GM19467 (cell line): ENCODE results near the gene KCNJ8.
"Not testable (repeated sequence)": the region's sequence is repeated elsewhere in the genome, so short reads cannot be mapped to it uniquely, and the experiment has no call there.

Experiments used
- ATAC-seq: cut with Tn5 transposase; IDR thresholded peaks from one replicate; pipeline ENCODE4 v1.9.1; 2021; ENCODE audit warnings: mild to moderate bottlenecking, moderate library complexity; ENCODE audit not compliant: unreplicated experiment

KCNJ8 gene

DNA sequence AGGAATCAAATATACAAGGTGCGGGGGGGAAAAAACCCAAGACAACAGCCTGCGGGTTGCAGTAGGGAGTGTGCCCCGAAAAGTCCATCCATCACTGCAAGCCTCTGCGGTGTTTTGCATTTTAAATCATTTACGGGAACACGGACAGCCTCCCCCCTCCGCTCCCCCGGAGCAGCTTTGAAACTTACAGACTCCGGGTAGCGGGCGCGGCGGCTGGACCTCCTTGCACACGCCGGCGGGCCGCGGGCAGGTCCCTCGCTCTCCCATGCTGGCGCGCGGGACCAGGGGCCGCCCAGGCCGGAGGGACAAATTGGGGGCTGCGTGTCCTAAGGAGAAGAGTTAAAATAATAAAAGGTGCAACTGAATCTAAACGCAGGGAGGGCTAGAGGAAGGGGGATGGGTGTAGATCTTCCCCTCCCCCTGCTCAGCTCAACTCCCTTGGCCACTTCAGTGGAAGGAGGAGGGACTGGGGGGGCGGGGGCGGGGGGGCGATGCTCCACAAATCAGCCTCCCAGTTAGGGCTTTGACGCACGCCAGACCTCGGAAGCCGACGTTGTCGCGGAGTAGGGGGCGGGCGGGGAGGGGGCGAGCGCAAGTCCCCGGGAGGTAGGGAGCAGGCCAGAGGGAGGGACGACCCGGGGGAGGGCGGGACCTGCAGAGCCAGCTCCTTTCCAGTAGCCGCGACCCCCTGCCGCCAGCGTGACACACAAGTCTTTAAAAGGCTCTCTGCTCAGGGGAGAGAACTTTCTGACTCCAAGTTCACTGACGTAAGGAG, at the start of gene KCNJ8:
KCNJ8 (minus strand) TSS at position 349 of the 775 bp plus-strand sequence. CDS start 1,090 bp downstream, outside the sequence.
- no peak for ATAC-seq

DNA sequence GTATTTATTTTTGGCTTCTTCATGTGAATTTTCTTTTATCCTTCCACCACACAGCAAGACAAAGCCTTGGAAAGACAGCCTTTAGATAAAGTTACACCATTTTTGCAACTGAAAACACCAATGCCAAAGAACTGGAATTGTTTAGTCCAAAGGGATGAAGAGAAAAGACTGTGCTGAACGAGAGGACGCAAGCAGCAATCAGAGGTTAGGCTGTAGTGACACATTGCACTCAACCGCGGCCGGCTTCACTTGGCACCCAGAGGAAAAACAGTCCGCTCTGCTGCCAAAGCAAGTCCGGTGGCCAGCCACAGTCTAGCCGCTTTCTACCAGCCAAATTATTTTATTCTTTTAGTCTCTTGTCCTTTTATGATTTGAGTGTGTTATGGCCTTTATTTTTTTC, 49.1 kb upstream of the KCNJ8 start:
- ATAC-seq: no peak

DNA sequence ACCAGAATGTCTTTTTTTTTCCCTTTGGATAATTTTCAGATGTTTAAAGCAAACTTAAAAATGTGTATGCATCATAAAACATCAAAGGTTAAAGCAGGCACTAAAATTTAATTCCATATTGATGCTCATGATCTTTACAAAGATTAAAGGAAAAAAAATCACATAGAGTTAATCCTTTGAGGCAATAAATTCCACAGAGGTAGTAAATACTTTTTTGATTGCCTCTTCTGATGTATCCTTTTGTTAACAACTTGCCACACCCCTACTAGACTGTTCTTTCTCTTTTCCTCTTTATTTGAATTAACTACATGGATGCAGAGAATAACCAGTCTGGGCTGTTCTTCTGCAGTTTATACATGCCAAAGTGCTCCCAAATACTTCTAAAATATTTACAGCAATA, 45.2 kb upstream of the KCNJ8 start:
- no peak for ATAC-seq

DNA sequence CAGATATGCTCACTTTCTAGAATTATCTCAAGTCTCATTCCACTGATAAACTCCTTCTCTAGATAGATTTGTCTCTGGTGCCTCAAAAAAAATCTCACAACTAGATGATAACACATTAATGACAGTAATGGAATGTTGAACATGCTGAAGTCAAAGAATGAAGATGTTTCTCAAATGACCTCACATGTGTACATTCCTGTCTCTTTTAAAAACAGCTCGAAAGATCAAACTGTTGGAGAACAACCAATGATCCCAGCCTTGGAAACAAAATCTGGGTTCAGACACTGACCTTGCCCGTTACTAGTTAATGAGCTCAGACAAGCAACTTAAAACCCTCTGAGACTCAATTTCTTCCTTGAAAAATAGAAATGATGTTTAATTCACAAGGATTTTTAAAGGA, 44.7 kb upstream of the KCNJ8 start:
- no peak for ATAC-seq

DNA sequence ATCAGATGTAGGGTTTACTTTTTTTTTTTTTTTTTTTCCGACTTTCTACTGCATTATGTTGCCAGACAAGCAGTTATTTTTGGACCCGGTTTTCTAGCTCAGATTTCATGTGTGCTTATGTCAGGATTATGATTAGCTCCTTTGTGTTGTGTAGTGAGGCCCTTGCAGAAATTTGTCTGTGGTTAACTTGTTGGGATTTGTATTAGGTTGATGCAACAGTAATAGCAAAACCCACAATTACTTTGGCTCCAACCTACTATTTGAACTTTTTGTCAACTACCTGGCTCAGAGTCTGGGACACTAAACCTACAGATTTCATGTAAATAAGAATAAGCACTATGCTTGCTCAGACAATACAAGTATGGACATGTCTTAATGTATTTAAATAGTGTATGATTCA, 44.1 kb upstream of the KCNJ8 start:
- ATAC-seq: no peak

DNA sequence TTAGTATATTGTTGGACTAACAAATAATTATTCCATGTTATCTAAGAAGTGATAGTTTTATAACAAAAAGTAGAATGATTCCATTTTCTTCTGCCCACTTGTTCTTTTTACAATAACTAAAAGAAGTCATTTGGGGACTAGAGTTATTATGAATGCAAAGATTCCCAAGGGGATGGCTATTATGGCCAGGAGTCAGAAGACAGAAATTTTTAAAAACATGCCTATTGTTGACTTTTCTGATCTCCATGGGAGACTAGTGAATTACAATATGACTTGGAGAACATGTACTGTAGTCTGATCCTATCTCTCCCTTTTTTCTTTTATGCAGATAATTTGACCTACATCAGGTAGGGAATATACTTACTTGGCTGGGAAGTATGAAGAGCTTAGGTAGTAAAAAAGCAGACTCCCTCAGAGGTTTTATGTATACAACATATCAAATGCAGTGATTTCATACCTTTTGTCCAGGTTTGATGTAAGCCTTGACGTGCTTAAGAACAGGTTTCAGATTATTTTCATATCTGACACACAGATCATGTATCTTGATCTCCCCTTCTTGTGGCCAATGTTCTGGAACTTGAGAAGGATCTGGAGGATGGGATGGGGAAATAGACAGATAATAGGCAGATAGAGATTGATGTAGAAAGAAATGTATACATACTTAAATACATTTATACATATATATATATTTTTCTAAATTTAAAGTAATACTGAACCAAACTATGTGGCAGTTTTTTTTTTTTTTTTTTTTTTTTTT, 41.0 kb upstream of the KCNJ8 start:
- no peak for ATAC-seq

DNA sequence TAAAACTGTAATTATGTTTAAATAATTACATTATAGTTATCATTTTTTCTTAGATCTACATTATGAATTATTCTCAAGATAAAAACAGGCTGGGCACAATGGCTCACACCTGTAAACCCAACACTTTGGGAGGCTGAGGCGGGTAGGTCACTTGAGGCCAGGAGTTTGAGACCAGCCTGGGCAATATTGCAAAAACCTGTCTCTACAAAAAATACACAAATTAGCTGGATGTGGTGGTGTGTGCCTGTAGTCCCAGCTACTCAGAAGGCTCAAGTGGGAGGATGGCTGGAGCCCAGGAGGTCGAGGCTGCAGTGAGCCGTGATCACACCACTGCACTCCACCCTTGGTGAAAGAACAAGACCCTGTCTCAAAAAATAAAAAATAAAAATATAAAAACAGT, 40.3 kb upstream of the KCNJ8 start:
- no peak for ATAC-seq

DNA sequence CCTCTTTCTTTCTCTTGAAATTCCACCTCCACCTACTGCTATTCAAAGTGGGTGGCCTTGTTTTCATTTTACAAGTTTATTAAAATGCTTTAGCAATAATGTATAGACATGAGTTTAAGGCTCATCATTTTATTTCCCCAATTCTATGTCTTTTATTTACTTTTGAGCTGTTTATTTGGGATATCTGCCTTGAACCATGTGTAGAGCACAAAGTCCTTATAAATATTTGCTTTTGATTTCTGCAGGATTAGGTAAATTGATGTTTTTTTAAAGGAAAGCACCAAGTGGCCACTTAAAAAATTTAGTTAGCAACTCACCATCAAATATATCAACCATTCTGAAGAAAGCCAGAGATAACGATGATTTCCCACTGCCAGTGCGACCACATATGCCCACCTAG, 39.8 kb upstream of the KCNJ8 start:
- ATAC-seq: no peak

DNA sequence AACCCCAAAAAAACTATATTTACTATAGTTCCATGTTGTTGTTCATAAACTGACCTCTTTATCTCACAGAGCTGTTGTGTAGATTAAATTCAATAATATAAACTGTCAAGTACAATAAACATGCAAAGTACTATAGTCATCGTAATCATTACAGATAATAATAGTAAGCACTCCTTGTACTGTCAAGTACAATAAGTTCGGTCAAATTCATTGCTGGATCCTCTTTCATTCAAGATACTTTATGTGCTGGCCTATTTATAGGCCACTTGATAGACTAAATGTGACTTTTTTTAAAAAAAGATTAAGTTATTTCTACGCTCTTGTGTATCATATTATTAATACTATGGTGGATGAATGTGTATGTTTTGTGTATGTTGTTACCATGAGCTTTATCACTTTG, 39.2 kb upstream of the KCNJ8 start:
- no peak for ATAC-seq

DNA sequence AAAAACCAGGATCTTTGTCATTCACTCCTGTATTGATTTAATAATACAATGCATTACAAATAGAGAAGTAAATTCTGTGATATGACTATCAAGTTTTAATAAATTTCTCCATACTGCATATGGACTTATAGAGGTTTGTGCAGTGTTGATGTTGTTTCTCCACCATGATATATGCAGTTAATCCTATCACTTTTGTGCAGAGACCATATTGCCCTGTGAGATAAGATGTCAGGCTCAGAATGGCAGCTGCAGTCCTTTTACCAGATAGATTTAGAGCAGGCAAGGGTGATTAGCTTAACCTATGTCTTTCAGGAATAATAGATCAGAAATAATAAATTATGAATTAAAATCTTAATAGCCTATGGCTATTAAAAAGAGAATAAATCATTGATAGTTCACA, 38.6 kb upstream of the KCNJ8 start:
- no peak for ATAC-seq

DNA sequence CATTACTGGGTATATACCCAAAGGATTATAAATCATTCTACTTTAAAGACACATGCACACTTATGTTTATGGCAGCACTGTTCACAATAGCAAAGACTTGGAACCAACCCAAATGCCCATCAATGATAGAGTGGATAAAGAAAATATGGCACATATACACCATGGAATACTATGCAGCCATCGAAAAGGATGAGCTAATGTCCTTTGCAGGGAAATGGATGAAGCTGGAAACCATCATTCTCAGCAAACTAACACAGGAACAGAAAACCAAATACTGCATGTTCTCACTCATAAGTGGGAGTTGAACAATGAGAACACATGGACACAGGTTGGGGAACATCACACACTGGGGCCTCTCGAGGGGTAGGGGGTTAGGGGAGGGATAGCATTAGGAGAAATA, 37.8 kb upstream of the KCNJ8 start:
- not testable (repeated sequence) for ATAC-seq

DNA sequence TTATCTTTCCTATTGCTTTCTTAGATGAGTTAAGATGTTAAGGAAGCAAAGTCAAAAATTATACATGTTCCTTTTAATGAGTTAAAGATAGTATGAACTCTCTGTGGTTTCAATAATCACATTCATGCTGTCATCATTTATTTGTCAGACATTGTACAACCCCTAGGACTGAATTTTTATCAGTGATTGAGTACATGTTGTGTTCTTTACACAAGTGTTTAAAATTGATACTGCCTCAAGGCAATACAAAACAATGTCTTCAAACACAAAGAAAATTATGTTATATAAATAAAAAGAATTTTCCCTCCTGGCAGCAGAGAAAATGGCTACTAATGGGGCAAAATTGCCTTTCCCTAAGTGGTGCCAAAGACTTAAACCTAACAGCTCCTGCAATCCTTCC, 34.6 kb upstream of the KCNJ8 start:
- no peak for ATAC-seq

DNA sequence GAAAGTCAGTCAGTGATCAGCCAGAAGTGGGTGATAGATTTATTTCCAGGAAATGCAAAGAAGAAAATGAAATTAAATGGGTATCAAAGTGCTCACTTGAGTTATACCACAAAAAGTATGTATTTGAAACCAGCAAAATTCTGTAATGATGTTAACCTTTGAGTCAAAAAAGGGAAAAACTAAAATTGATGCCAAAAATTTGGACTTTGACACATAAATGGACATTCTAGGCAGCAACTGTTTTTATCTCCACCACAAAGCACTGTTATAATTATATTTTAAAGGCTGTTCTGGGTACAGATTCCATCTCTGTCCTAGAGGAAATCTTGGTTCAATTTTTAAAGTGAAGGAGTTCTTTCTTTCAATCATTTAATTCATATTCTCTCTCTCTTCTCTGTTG, 31.7 kb upstream of the KCNJ8 start:
- no peak for ATAC-seq

DNA sequence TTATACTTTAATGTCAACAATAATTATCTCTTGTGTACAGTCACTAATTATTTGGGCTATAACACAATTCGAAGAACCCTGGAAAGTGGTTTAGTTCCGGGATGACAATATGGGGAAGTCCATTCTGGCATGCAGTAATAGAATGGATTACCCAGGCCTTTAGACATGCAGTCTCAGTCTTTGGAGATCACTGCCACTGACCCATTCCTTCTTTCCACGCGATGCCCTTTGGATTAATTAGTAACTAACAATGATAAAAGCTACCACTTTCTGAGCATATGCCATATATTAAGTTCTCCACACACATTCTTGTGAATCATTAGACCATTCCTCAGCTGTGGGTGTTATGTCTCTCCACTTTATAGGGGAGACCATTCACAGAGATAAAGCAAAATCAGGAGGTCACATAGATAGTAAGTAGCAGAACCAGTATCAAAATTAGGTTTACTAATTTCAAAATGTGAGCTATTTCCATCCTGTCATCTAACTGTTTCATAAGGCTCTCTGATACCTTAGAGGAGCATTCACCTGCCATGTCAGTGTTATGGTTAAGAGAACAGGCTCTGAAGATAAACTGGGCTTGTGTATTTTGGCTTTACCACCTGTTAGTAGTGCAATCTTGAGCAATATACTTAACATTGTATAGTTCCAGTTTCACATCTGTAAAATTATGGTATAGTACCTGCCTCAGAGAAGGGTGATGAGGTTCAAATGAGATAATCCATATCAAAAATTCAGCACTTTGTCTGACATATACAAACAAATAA, 27.2 kb upstream of the KCNJ8 start:
- ATAC-seq: no peak

DNA sequence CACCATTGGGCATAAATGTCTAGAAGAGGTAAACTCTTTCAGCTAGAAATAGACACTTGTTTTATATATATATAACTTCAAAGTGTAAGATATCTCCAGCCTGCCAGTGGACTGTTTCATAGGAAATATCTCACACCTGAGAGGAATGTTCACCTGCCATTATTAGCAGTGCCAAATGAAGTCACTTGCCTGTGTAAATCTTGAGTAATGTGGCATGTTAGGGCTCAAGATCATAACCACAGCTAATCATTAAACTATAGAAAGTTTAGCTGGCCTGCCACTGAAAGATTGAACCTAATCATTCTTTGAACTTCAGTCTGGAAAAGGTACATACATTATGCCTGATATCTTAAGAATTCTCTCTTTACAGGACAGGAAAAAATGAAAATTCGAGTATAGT, 25.5 kb upstream of the KCNJ8 start:
- ATAC-seq: no peak

DNA sequence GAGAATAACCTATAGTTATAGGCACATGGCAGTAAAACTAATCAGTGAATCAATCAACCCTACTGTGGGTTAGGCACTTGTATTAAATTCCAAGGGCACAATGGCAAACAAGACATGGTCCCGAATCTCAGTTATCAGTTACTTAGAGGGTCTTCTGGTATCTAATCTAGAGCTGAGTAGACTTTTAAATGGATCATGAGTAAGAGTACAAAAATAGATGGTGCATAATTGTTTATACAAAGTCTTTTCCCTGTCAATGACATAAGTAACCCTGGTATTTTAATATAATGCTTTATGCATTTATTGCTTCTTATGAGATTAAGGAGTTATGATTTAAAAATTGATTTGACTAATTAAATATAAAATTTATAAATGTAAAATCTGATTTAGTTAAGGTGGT, 23.0 kb upstream of the KCNJ8 start:
- ATAC-seq: no peak

DNA sequence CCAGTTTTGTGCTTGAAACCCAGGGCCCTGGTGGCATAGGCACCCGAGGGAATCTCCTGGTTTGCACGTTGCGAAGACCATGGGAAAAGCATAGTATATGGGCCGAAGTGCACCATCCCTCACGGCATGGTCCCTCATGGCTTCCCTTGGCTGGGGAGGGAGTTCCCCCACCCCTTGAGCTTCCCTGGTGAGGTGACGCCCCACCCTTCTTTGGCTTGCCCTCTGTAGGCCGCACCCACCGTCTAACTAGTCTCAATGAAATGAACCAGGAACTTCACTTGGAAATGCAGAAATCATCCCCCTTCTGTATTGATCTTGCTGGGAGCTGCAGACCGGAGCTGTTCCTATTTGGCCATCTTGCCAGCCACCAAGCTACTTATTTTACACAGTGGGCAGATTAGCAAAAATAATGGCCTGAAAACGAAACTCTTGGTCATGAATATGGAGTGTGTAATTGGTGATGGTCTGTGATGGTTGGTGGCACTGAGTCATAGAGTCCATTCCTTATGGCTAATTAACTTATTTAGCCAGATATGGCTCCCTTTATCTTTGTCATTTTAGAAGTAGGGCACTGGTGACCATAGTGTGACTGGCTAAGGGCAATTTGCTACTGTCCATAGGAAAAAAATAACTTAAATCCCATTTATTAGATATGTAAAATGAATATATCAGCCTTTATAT, 21.3 kb upstream of the KCNJ8 start:
- ATAC-seq: no peak

DNA sequence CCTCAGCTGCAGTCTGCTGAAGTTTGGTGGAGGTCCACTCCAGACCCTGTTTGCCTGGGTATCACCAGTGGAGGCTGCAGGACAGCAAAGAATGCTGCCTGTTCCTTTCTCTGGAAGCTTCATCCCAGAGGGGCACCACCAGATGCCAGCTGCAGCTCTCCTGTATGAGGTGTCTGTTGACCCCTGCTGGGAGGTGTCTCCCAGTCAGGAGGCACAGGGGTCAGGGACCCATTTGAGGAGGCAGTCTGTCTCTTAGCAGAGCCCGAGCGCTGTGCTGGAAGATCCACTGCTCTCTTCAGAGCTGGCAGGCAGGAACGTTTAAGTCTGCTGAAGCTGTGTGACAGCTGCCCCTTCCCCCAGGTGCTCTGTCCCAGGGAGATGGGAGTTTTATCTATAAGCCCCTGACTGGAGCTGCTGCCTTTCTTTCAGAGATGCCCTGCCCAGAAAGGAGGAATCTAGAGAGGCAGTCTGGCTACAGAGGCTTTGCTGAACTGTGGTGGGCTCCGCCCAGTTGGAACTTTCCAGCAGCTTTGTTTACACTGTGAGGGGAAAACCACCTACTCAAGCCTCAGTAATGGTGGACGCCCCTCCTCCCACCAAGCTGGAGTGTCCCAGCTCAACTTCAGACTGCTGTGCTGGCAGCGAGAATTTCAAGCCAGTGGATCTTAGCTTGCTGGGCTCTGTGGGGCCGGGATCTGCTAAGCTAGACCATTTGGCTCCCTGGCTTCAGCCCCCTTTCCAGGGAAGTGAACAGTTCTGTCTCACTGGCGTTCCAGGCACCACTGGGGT, 20.5 kb upstream of the KCNJ8 start:
- ATAC-seq: not testable (repeated sequence)

DNA sequence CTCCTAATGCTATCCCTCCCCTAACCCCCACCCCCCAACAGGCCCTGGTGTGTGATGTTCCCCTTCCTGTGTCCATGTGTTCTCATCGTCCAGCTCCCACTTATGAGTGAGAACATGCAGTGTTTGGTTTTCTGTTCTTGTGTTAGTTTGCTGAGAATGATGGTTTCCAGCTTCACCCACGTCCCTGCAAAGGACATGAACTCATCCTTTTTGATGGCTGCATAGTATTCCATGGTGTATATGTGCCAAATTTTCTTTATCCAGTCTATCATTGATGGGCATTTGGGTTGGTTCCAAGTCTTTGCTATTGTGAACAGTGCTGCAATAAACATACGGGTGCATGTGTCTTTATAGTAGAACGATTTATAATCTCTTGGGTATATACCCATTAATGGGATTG, 15.2 kb upstream of the KCNJ8 start:
- not testable (repeated sequence) for ATAC-seq
